Astrocyte (in vitro differentiated cells and primary cell): ENCODE results near the gene SEMA6A. TPM values are rescaled to one million over a fixed set of nuclear protein-coding genes. Genes with fewer than 3 reads are reported as not detected.

ENCODE experiments used
- DNase-seq: peaks from one replicate; pipeline ENCODE4 v3.0.0-alpha.2; 2010; ENCODE audit warnings: low read depth
- FAIRE-seq: peaks from 2 replicates; lab custom pipeline; 2011; peaks lifted over from hg19 to GRCh38; lab: Jason Lieb, UNC
- H2AFZ ChIP-seq: 2 replicates; pipeline ENCODE4 v1.6.0; 2012; ENCODE audit warnings: low read depth, low read length, inconsistent platforms
- H3K27ac ChIP-seq: 2 replicates; pipeline ENCODE4 v1.5.1; 2011; ENCODE audit warnings: low read depth, low read length, inconsistent platforms
- H3K27me3 ChIP-seq: 2 replicates; pipeline ENCODE4 v1.6.0; 2011; ENCODE audit warnings: low read length, inconsistent platforms; ENCODE audit not compliant: insufficient read depth
- H3K36me3 ChIP-seq: 2 replicates; pipeline ENCODE4 v1.5.1; 2011; ENCODE audit warnings: low read length, inconsistent platforms; ENCODE audit not compliant: insufficient read depth
- H3K4me1 ChIP-seq: 2 replicates; pipeline ENCODE4 v1.5.1; 2011; ENCODE audit warnings: low read length, inconsistent platforms; ENCODE audit not compliant: insufficient read depth
- H3K4me2 ChIP-seq: 2 replicates; pipeline ENCODE4 v1.6.0; 2012; ENCODE audit warnings: low read length, inconsistent platforms
- H3K4me3 ChIP-seq: 2 replicates; pipeline ENCODE4 v1.5.1; 2011; ENCODE audit warnings: low read depth, mild to moderate bottlenecking, low read length, inconsistent platforms; ENCODE audit not compliant: insufficient read depth
- H3K79me2 ChIP-seq: 2 replicates; pipeline ENCODE4 v1.6.0; 2012; ENCODE audit warnings: mild to moderate bottlenecking, low read length, inconsistent platforms; ENCODE audit not compliant: insufficient read depth
- H3K9ac ChIP-seq: 2 replicates; pipeline ENCODE4 v1.6.0; 2012; ENCODE audit warnings: mild to moderate bottlenecking, low read length, inconsistent platforms
- H3K9me3 ChIP-seq: 2 replicates; pipeline ENCODE4 v1.5.1; 2012; ENCODE audit warnings: low read depth, mild to moderate bottlenecking, low read length, inconsistent platforms; ENCODE audit not compliant: insufficient read depth
- H4K20me1 ChIP-seq: 2 replicates; pipeline ENCODE4 v1.6.0; 2012; ENCODE audit warnings: low read length, inconsistent platforms; ENCODE audit not compliant: insufficient read depth
- H3K27ac Mint-ChIP-seq: one replicate; pipeline ENCODE4 v1.8.0; 2021; ENCODE audit warnings: mild to moderate bottlenecking, mixed read lengths; ENCODE audit not compliant: unreplicated experiment
- H3K27me3 Mint-ChIP-seq: one replicate; pipeline ENCODE4 v1.8.0; 2021; ENCODE audit warnings: low read depth, mixed read lengths; ENCODE audit not compliant: unreplicated experiment
- H3K36me3 Mint-ChIP-seq: one replicate; pipeline ENCODE4 v1.8.0; 2021; ENCODE audit warnings: low read depth, mixed read lengths; ENCODE audit not compliant: unreplicated experiment
- H3K4me1 Mint-ChIP-seq: one replicate; pipeline ENCODE4 v1.8.0; 2021; ENCODE audit warnings: low read depth, mixed read lengths; ENCODE audit not compliant: unreplicated experiment
- H3K4me3 Mint-ChIP-seq: one replicate; pipeline ENCODE4 v1.8.0; 2021; ENCODE audit warnings: mild to moderate bottlenecking, moderate library complexity, mixed read lengths; ENCODE audit not compliant: unreplicated experiment
- H3K9me3 Mint-ChIP-seq: one replicate; pipeline ENCODE4 v1.8.0; 2021; ENCODE audit warnings: mild to moderate bottlenecking, mixed read lengths; ENCODE audit not compliant: unreplicated experiment
- EZH2 ChIP-seq: IDR thresholded peaks from 2 replicates; pipeline ENCODE4 v1.6.1; 2012; ENCODE audit warnings: mild to moderate bottlenecking, low read length, inconsistent platforms; ENCODE audit not compliant: insufficient read depth
- total RNA-seq: library from RNA; stranded (reverse); gene quantifications from 2 replicates; pipeline ENCODE4 v1.2.1, GENCODE V29; 2021
- TF ChIP-seq, protein P1 (sequence below): IDR thresholded peaks from 2 replicates; pipeline ENCODE4 v1.5.1; 2011; ENCODE audit warnings: low read depth, mild to moderate bottlenecking, inconsistent platforms, low read length, moderate library complexity; ENCODE audit not compliant: insufficient read depth

Gene SEMA6A
- total RNA-seq, 1 donor from 2014 or later, result 34.2 TPM

DNA sequence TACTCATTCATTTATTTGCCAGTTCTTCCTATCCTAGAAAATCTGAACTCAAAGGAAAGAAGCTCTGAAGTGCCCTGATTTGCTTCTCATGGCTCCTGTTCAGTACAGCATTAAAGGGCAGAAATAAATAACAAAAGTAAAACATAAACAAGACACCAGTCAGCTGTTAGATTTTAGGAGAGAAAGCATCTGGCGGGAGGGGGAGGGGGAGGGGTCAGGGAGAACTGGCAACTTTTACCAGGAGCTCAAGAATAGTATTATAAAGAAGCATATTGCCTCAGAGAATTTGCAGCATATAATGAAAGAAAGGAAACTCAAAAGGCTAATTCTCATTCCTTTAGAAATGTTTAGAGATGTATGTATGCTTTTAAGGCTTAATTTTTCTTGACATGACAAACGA lies 68.1 kb downstream of the SEMA6A start:
- TF ChIP-seq EZH2, result no peak
- TF ChIP-seq, protein P1, sequence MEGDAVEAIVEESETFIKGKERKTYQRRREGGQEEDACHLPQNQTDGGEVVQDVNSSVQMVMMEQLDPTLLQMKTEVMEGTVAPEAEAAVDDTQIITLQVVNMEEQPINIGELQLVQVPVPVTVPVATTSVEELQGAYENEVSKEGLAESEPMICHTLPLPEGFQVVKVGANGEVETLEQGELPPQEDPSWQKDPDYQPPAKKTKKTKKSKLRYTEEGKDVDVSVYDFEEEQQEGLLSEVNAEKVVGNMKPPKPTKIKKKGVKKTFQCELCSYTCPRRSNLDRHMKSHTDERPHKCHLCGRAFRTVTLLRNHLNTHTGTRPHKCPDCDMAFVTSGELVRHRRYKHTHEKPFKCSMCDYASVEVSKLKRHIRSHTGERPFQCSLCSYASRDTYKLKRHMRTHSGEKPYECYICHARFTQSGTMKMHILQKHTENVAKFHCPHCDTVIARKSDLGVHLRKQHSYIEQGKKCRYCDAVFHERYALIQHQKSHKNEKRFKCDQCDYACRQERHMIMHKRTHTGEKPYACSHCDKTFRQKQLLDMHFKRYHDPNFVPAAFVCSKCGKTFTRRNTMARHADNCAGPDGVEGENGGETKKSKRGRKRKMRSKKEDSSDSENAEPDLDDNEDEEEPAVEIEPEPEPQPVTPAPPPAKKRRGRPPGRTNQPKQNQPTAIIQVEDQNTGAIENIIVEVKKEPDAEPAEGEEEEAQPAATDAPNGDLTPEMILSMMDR, result no peak
- DNase-seq, result no peak
- Histone ChIP-seq H3K4me2 (no peak overlapping the region), H3K36me3 (no peaks in the 10 kb centered on the region), H3K9ac (no peak overlapping the region), H4K20me1 (no peaks in the 10 kb centered on the region), H3K79me2 (no peaks in the 10 kb centered on the region), H3K27me3 (peaks cover 11% of the 10 kb centered on the region), H3K27ac (no peak overlapping the region), H3K4me3 (no peak overlapping the region), H2AFZ (no peak overlapping the region), H3K4me1 (peaks cover 4% of the 10 kb centered on the region), H3K9me3 (no peaks in the 10 kb centered on the region)
- Mint-ChIP-seq H3K27me3 (no peaks in the 10 kb centered on the region), H3K4me1 (peaks cover 29% of the 10 kb centered on the region), H3K9me3 (no peaks in the 10 kb centered on the region), H3K4me3 (no peak overlapping the region), H3K36me3 (peaks cover 2% of the 10 kb centered on the region), H3K27ac (no peak overlapping the region)
- FAIRE-seq, result no peak

DNA sequence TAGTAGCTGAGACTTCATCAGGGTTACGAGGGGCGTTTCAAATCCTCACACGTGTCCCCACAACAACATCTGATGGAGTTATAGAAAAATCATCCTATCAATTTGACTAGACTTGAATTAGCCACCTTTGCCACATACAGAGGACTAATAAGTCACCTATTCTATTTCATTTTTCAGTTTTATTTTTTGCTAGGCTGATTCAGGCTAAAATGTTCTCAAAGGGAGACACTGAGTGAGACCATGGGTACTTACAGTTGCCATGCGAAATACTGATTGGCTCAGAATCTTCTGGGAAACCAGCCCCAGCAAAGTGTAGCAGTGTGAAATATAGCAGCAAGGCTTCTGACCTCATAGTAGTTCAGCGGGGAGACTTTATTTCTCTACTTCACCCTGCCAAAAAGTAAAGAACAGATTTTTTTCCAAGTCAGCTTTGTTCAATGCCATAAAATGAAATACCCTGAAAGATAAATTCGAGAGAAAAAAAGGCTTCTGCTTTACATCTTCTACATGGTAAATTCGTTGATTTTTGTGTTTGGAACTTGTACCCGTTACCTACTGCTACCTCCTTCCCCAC lies 69.9 kb downstream of the SEMA6A start:
- Histone ChIP-seq H3K36me3 (no peaks in the 10 kb centered on the region), H3K79me2 (no peaks in the 10 kb centered on the region), H3K4me3 (no peak overlapping the region), H3K27me3 (peaks cover 11% of the 10 kb centered on the region), H2AFZ (no peak overlapping the region), H3K27ac (no peak overlapping the region), H3K9me3 (no peaks in the 10 kb centered on the region), H4K20me1 (no peaks in the 10 kb centered on the region), H3K4me1 (peaks cover 4% of the 10 kb centered on the region), H3K9ac (no peak overlapping the region), H3K4me2 (no peak overlapping the region)
- peaks cover 2% of the 10 kb centered on the region for H3K36me3 Mint-ChIP-seq
- FAIRE-seq (no peak), DNase-seq (no peak)
- H3K27ac Mint-ChIP-seq, result no peak overlapping the region
- no peaks in the 10 kb centered on the region for H3K27me3 Mint-ChIP-seq
- H3K9me3 Mint-ChIP-seq, result no peaks in the 10 kb centered on the region
- TF ChIP-seq EZH2, result no peak
- TF ChIP-seq, protein P1, result no peak
- H3K4me1 Mint-ChIP-seq, result peaks cover 22% of the 10 kb centered on the region
- H3K4me3 Mint-ChIP-seq, result no peak overlapping the region

DNA sequence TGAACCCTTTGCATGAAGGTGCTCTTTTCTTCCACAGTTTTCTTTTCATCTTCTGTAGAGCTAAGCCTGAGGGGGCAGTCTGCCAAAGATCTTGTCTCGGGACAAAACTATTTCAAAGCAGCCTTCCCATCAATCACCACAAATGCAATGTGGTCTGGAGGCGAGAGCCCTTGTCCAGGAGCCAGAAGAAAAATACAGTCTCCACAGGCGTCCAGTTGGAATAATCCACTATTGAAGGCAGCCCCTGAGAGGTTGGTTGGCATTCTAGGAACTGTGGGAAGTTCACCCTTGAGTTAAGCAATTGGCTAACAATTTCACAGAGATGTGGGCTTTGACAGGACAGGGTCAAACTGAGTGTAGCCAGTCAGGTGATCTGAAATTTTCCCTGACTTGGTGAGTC lies 72.0 kb downstream of the SEMA6A start:
- Mint-ChIP-seq H3K27me3 (no peaks in the 10 kb centered on the region), H3K4me3 (no peak overlapping the region), H3K4me1 (peaks cover 27% of the 10 kb centered on the region), H3K27ac (no peak overlapping the region), H3K9me3 (no peaks in the 10 kb centered on the region), H3K36me3 (peaks cover 2% of the 10 kb centered on the region)
- Histone ChIP-seq H3K4me2 (peak overlapping the region; percentile 3), H3K79me2 (no peaks in the 10 kb centered on the region), H4K20me1 (no peaks in the 10 kb centered on the region), H3K4me3 (no peak overlapping the region), H3K9me3 (no peaks in the 10 kb centered on the region), H3K27me3 (peaks cover 11% of the 10 kb centered on the region), H3K36me3 (no peaks in the 10 kb centered on the region), H3K4me1 (peaks cover 4% of the 10 kb centered on the region), H3K27ac (no peak overlapping the region), H3K9ac (no peak overlapping the region), H2AFZ (no peak overlapping the region)
- TF ChIP-seq, protein P1, result no peak
- TF ChIP-seq EZH2, result no peak
- FAIRE-seq (no peak), DNase-seq (peak; percentile 89)
